Measurements from ENCODE around the gene SCN4A.
"Not testable (repeated sequence)": the region's sequence is repeated elsewhere in the genome, so short reads cannot be mapped to it uniquely, and the experiment has no call there.

SCN4A gene

DNA sequence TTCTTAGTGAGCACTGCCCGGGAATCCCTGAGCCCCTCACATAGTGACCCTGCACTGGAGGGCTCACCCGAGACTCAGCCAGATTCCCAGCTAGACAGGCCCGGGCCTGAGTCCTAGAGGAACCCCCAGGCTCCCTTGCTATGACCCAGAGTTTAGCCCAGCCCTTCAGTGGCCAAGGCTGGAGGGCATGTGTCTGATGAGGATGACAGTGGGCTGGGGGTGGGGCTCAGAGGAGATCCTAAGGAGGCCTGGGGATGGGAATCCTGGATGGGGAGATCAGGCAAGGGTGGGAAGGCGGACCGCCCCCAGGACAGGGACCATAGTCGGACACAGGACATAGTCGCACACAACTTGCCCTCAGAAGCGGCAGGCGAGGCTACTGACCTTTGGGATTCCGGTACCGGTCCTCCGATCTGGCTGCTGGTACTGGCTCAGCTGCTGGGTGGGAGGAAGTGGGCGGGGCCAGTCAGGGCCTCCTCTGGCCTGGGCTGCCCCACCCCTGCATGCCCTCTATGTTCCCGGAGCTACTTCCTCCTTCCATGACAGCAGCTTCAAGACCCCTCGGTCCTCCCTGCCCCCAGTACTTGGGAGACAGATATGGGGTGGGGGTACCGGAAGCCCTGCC, 41.7 kb downstream of the SCN4A start:
- TF ChIP-seq GATA2 (IDR thresholded peaks at IDR 0.05; ENCODE audit: low read depth, low read length) = no peak
- TF ChIP-seq GATA3 (IDR thresholded peaks at IDR 0.05; ENCODE audit: low read depth, low read length) = no peak

DNA sequence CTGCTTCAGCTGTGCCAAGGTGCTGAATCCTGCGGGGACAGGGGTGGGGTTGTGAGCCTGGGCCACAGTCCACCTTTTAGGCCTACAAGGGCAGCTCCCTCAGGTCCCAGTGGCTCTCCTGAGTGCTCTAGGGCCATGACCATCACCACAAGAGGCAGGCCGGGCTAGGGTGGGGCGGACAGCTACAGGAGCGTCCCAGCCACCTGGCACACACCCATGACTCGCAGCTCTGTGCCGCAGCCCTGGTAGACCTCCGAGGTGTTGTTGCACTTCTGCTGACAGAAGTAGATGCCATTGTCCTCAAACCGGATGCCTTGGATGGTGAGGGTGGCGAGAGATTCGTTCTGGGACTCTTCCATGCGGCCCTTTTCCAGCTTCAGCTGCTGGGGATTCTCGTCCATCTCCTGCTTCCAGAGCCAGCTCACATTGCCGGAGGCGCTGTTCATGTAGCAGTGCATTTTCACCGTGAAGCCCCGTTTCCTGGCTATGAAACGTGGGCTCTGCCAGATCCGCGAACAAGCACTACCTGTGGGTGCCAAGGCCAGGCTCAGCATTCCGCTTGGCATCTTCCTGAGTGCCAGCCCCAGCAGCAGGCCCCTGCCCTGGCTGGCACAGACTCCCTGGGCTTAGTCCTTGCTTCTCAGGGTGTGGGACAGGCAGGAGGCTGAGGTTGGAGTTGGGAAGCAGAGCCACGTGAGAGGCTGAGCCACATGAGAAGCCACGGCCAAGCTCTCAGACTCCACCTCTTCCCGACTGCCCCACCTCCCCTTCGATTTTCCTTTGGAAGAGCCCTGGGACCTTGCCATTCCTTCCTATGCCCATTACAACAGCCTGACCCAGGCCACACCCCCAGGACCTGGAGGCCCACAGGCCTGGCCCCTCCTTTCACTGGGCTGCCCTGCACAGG, 42.6 kb downstream of the SCN4A start:
- TF ChIP-seq GATA3 (IDR thresholded peaks at IDR 0.05; ENCODE audit: low read depth, low read length) = no peak
- no peak for TF ChIP-seq GATA2 (IDR thresholded peaks at IDR 0.05; ENCODE audit: low read depth, low read length)

DNA sequence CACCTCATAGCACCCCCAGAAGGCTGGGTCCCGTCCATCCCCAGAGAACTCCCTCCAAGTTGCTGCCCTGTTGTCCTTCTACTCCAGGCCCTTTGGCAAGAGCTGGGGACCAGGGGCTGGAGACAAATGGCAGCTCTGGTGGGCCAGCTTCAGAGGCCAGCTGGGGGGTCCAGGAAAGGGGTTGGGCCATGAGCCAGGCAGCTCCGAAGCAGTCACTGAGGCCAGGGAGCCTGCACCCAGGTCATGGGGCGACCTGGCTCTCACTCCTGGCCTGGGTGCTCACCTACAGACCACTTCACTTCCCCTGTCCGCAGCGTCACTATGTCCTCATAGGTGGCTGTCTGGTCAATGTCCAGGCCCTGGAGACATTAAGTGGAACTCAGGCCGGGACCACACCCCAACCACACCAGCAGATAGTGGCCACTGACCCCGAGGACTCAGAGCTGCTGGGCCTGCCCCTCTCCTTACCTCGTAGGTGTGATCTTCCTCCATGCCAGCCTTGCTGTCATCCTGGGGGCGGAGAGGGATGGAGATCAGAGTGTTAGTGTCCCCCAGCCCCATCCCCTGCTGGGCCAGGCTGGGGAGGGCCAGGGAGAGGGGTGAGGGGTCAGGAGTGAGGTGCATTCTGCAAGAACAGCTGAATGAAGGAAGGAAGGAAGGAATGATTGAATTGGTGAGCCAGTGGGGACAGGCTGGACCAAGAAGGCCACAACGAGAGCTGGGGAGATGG, 43.6 kb downstream of the SCN4A start:
- TF ChIP-seq GATA2 (IDR thresholded peaks at IDR 0.05; ENCODE audit: low read depth, low read length) (no peak), GATA3 (IDR thresholded peaks at IDR 0.05; ENCODE audit: low read depth, low read length) (no peak)

DNA sequence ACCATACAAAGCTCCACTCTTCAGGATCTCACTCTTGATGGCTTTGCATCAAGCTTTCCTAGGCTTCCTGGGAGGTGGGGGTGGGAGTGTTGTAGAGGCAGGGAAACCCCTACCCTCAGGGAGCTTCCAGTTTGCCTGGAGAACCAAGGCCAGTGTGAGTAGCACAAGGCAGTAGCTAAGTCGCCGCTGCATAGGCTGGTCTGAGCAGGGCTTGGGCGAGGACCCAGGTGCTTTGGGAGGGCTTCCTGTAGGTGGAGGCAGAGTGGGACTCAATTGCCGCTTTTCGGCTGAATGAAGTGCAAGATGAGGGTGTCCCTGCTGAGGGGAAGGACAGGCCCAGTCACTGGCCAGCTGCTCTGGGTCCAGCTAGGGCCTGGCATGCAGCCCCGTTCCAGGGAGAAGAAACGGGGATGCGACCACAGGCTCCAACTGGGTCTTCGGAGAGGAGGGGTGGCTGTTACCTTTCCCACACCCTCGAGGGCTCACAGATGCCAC, 44.5 kb downstream of the SCN4A start:
- TF ChIP-seq GATA3 (IDR thresholded peaks at IDR 0.05; ENCODE audit: low read depth, low read length) (no peak), GATA2 (IDR thresholded peaks at IDR 0.05; ENCODE audit: low read depth, low read length) (no peak)

DNA sequence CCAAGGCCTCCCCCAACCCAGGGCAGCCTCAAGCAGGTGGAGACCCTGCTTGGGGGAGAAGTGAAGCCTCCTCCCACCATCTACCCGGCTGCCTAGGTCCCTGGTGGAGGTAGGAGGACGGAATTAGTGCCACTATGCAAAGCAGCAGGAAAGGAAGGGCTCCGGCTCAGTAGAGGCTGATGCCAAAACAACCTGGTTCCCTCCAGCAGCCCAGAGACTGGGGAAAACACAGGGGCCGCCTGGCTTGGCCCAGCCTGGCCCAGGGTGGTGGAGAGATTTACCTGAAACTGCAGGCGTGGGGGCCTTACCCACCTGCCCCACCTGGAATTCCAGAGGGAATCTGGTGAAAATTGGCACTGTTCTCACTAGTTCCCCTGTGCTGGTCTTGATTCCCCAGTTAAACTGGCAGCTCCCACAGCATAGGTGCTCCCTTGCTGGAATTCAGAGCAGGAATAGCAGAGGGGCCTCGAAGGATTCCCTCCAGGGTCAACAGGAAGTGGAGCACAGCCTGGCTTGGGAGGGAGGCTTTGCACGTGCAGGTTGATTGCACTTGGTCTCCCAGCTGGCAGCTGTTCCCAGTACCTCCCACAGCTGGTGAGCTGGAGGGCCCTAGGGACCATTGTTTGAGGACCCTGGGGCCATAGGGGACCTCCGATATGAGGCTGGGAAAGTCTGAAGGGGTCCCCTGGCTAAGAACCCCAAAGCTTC, 45.1 kb downstream of the SCN4A start:
- TF ChIP-seq GATA3 (IDR thresholded peaks at IDR 0.05; ENCODE audit: low read depth, low read length) = no peak
- no peak for TF ChIP-seq GATA2 (IDR thresholded peaks at IDR 0.05; ENCODE audit: low read depth, low read length)

DNA sequence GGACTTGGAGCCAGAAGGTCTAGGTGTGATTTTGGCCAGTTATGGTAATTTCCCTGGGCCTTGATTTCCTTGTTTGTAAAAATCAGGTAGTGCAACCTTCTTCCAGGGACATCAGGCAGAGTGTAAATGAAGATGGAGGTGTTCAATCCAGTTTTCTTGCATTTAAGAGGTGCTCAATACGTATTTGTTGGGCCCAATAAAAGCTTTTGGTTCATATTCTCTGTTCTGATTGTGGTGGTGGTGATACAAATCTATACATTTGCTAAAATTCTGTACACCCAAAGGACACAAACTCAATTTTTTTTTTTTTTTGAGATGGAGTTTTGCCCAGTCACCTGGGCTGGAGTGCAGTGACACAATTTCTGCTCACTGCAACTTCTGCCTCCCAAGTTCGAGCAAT, 46.6 kb downstream of the SCN4A start:
- no peak for TF ChIP-seq GATA2 (IDR thresholded peaks at IDR 0.05; ENCODE audit: low read depth, low read length)
- TF ChIP-seq GATA3 (IDR thresholded peaks at IDR 0.05; ENCODE audit: low read depth, low read length) = no peak

DNA sequence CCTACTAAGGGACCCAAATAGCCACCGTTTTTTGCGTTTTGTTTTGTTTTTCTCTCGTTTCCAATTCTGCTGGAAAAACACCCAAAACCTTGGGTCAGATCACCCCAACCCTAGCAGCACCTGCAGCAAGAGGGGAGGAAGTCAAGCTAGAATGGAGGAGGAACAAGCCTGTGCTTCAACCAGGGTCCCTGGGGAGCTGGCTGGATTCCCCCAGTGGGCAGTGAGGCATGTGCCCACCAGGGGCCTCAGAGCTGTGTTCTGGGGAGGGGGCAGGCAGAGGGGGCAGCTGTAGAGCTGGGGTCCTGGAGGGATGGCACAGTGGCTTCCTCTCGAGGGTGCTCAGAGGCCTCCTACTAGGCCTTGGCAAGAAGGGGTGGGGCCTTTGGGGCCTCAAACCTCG, 47.1 kb downstream of the SCN4A start:
- TF ChIP-seq GATA2 (IDR thresholded peaks at IDR 0.05; ENCODE audit: low read depth, low read length) (no peak), GATA3 (IDR thresholded peaks at IDR 0.05; ENCODE audit: low read depth, low read length) (no peak)

DNA sequence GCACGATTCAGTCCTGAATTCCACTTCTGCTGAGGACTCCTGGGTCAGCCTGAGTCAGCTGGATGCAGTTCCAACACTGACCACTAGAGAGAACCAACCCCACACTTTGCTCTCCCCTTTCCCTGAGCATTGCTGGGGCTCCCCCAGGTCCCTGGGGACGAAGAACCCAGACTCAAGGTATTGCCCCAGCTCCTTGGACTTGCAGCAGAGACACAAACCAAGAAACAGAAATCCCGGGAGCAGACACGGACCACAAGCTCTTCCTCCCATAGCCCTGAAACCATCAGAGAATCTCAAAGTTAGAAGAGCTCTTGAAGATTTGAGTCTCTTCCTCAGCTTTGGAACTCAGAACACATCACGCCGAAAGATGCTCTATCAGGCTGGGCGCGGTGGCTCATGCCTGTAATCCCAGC, 53.4 kb downstream of the SCN4A start:
- TF ChIP-seq GATA3 (IDR thresholded peaks at IDR 0.05; ENCODE audit: low read depth, low read length) = no peak
- no peak for TF ChIP-seq GATA2 (IDR thresholded peaks at IDR 0.05; ENCODE audit: low read depth, low read length)

DNA sequence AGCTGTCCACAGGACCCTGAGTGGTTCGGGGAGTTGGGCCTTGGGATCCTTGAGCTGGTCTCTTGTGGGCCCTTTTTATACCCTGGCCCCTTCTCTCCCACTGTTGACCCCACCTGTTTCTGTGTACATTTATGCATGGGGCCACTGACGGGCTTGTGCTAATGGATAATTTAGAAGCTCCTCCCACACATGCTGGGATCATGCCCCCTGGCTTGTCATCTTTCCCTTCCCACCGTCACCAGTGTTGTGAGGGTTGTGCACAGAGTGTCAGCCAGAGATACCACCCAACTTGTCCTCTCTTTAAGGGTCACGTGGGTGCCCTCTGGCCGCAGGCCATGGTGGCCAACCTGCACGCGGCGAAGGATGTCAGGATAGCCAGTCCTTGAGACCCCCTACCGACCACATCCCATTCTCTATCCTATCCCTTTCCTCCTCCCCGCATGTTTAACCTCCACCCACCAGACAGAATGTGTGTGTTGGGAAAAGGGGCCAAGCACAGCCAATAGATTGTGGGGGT, 53.9 kb downstream of the SCN4A start, which contains the start of gene GH1:
TSS of gene GH1 (minus strand) at position 51 of the 517 bp plus-strand sequence. CDS start 63 bp downstream, outside the sequence.
- not testable (repeated sequence) for TF ChIP-seq GATA2, GATA3 (IDR thresholded peaks at IDR 0.05; ENCODE audit: low read depth, low read length)

DNA sequence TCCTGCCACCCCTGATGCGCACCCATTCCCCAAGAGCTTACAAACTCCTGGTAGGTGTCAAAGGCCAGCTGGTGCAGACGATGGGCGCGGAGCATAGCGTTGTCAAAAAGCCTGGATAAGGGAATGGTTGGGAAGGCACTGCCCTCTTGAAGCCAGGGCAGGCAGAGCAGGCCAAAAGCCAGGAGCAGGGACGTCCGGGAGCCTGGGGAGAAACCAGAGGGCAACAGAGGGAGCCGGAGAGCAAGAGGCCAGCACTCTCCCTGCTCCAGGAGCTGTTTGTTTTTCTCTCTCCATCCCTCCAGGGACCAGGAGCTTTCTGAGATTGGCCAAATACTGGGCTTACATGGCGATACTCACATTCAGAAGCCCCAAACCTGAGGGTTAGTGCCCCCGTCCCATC, 54.4 kb downstream of the SCN4A start:
- no peak for TF ChIP-seq GATA2 (IDR thresholded peaks at IDR 0.05; ENCODE audit: low read depth, low read length)
- no peak for TF ChIP-seq GATA3 (IDR thresholded peaks at IDR 0.05; ENCODE audit: low read depth, low read length)

DNA sequence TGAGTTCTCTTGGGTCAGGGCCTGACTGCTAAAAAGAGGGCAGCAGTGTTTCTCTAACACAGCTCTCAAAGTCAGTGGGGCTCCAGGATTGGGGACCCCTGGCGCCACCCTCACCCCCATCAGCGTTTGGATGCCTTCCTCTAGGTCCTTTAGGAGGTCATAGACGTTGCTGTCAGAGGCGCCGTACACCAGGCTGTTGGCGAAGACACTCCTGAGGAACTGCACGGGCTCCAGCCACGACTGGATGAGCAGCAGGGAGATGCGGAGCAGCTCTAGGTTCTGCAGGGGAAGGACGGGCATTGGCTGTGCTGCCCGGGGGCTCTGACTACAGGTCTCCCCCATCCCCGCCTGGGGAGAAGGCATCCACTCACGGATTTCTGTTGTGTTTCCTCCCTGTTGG, 55.1 kb downstream of the SCN4A start:
- TF ChIP-seq GATA3 (IDR thresholded peaks at IDR 0.05; ENCODE audit: low read depth, low read length) (no peak), GATA2 (IDR thresholded peaks at IDR 0.05; ENCODE audit: low read depth, low read length) (no peak)

DNA sequence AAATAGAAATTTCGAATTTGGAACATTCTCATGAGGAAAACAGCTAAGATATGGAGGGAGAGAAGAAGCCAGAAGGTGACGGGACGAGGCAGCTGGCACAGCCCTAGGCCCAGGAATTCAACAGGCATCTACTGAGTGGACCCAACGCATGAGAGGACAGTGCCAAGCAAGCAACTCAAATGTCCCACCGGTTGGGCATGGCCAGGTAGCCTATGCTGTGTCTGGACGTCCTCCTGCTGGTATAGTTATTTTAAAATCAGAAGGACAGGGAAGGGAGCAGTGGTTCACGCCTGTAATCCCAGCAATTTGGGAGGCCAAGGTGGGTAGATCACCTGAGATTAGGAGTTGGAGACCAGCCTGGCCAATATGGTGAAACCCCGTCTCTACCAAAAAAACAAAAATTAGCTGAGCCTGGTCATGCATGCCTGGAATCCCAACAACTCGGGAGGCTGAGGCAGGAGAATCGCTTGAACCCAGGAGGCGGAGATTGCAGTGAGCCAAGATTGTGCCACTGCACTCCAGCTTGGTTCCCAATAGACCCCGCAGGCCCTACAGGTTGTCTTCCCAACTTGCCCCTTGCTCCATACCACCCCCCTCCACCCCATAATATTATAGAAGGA, 56.0 kb downstream of the SCN4A start:
- TF ChIP-seq GATA3 (IDR thresholded peaks at IDR 0.05; ENCODE audit: low read depth, low read length) (no peak), GATA2 (IDR thresholded peaks at IDR 0.05; ENCODE audit: low read depth, low read length) (no peak)

DNA sequence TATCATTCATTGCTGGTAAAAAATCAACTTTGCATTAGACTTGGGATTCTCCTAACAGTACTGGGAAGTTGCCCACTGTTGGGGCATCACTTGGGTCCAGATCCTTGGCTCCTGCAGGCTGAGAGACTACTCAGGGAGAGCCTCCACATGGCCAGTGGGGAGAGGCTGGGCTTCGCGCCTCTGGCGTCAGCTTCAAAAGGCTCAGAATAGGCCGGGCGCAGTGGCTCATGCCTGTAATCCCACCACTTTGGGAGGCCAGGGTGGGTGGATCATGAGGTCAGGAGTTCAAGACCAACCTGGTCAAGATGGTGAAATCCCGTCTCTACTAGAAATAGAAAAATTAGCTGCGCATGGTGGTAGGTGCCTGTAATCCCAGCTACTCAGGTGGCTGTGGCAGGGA, 58.2 kb downstream of the SCN4A start:
- TF ChIP-seq GATA3 (IDR thresholded peaks at IDR 0.05; ENCODE audit: low read depth, low read length) (no peak), GATA2 (IDR thresholded peaks at IDR 0.05; ENCODE audit: low read depth, low read length) (no peak)

Data from SH-SY5Y (cell line).